Astrocyte (in vitro differentiated cells and primary cell): ENCODE results near the gene NLGN1. TPM values are rescaled to one million over a fixed set of nuclear protein-coding genes. Genes with fewer than 3 reads are reported as not detected.

Experiments used
- DNase-seq: peaks from one replicate; pipeline ENCODE4 v3.0.0-alpha.2; 2010; ENCODE audit warnings: low read depth
- FAIRE-seq: peaks from 2 replicates; lab custom pipeline; 2011; peaks lifted over from hg19 to GRCh38; lab: Jason Lieb, UNC
- H2AFZ ChIP-seq: 2 replicates; pipeline ENCODE4 v1.6.0; 2012; ENCODE audit warnings: low read depth, low read length, inconsistent platforms
- H3K27ac ChIP-seq: 2 replicates; pipeline ENCODE4 v1.5.1; 2011; ENCODE audit warnings: low read depth, low read length, inconsistent platforms
- H3K27me3 ChIP-seq: 2 replicates; pipeline ENCODE4 v1.6.0; 2011; ENCODE audit warnings: low read length, inconsistent platforms; ENCODE audit not compliant: insufficient read depth
- H3K36me3 ChIP-seq: 2 replicates; pipeline ENCODE4 v1.5.1; 2011; ENCODE audit warnings: low read length, inconsistent platforms; ENCODE audit not compliant: insufficient read depth
- H3K4me1 ChIP-seq: 2 replicates; pipeline ENCODE4 v1.5.1; 2011; ENCODE audit warnings: low read length, inconsistent platforms; ENCODE audit not compliant: insufficient read depth
- H3K4me2 ChIP-seq: 2 replicates; pipeline ENCODE4 v1.6.0; 2012; ENCODE audit warnings: low read length, inconsistent platforms
- H3K4me3 ChIP-seq: 2 replicates; pipeline ENCODE4 v1.5.1; 2011; ENCODE audit warnings: low read depth, mild to moderate bottlenecking, low read length, inconsistent platforms; ENCODE audit not compliant: insufficient read depth
- H3K79me2 ChIP-seq: 2 replicates; pipeline ENCODE4 v1.6.0; 2012; ENCODE audit warnings: mild to moderate bottlenecking, low read length, inconsistent platforms; ENCODE audit not compliant: insufficient read depth
- H3K9ac ChIP-seq: 2 replicates; pipeline ENCODE4 v1.6.0; 2012; ENCODE audit warnings: mild to moderate bottlenecking, low read length, inconsistent platforms
- H3K9me3 ChIP-seq: 2 replicates; pipeline ENCODE4 v1.5.1; 2012; ENCODE audit warnings: low read depth, mild to moderate bottlenecking, low read length, inconsistent platforms; ENCODE audit not compliant: insufficient read depth
- H4K20me1 ChIP-seq: 2 replicates; pipeline ENCODE4 v1.6.0; 2012; ENCODE audit warnings: low read length, inconsistent platforms; ENCODE audit not compliant: insufficient read depth
- H3K27ac Mint-ChIP-seq: one replicate; pipeline ENCODE4 v1.8.0; 2021; ENCODE audit warnings: mild to moderate bottlenecking, mixed read lengths; ENCODE audit not compliant: unreplicated experiment
- H3K27me3 Mint-ChIP-seq: one replicate; pipeline ENCODE4 v1.8.0; 2021; ENCODE audit warnings: low read depth, mixed read lengths; ENCODE audit not compliant: unreplicated experiment
- H3K36me3 Mint-ChIP-seq: one replicate; pipeline ENCODE4 v1.8.0; 2021; ENCODE audit warnings: low read depth, mixed read lengths; ENCODE audit not compliant: unreplicated experiment
- H3K4me1 Mint-ChIP-seq: one replicate; pipeline ENCODE4 v1.8.0; 2021; ENCODE audit warnings: low read depth, mixed read lengths; ENCODE audit not compliant: unreplicated experiment
- H3K4me3 Mint-ChIP-seq: one replicate; pipeline ENCODE4 v1.8.0; 2021; ENCODE audit warnings: mild to moderate bottlenecking, moderate library complexity, mixed read lengths; ENCODE audit not compliant: unreplicated experiment
- H3K9me3 Mint-ChIP-seq: one replicate; pipeline ENCODE4 v1.8.0; 2021; ENCODE audit warnings: mild to moderate bottlenecking, mixed read lengths; ENCODE audit not compliant: unreplicated experiment
- CTCF ChIP-seq: IDR thresholded peaks from 2 replicates; pipeline ENCODE4 v1.5.1; 2011; ENCODE audit warnings: low read depth, mild to moderate bottlenecking, inconsistent platforms, low read length, moderate library complexity; ENCODE audit not compliant: insufficient read depth
- EZH2 ChIP-seq: IDR thresholded peaks from 2 replicates; pipeline ENCODE4 v1.6.1; 2012; ENCODE audit warnings: mild to moderate bottlenecking, low read length, inconsistent platforms; ENCODE audit not compliant: insufficient read depth
- total RNA-seq: library from RNA; stranded (reverse); gene quantifications from 2 replicates; pipeline ENCODE4 v1.2.1, GENCODE V29; 2021

NLGN1 gene
- total RNA-seq, 1 donor from 2014 or later: 1.2 TPM

- H3K9me3 Mint-ChIP-seq: no peaks in the 10 kb centered on the region
- no peaks in the 10 kb centered on the region for H3K36me3 Mint-ChIP-seq
These were observed 887.8 kb downstream of the NLGN1 start for GRCh38 chr3:174285242-174285864.

GRCh38 chr3:174287705-174288104 lies 890.2 kb downstream of the NLGN1 start:
- Histone ChIP-seq H3K27ac (no peak overlapping the region), H3K36me3 (no peaks in the 10 kb centered on the region), H3K9me3 (no peaks in the 10 kb centered on the region), H3K4me2 (no peak overlapping the region), H2AFZ (no peak overlapping the region), H3K4me1 (no peaks in the 10 kb centered on the region), H3K4me3 (no peak overlapping the region), H3K9ac (no peak overlapping the region), H4K20me1 (no peaks in the 10 kb centered on the region), H3K27me3 (no peaks in the 10 kb centered on the region), H3K79me2 (no peaks in the 10 kb centered on the region)
- no peak for DNase-seq
- no peaks in the 10 kb centered on the region for H3K4me1 Mint-ChIP-seq
- no peak for FAIRE-seq
- H3K27ac Mint-ChIP-seq: no peak overlapping the region
- H3K9me3 Mint-ChIP-seq: no peaks in the 10 kb centered on the region
- H3K36me3 Mint-ChIP-seq: no peaks in the 10 kb centered on the region
- TF ChIP-seq EZH2 (no peak), CTCF (no peak)
- no peaks in the 10 kb centered on the region for H3K27me3 Mint-ChIP-seq
- H3K4me3 Mint-ChIP-seq: no peak overlapping the region

More at GRCh38 chr3:174285242-174285864, 887.8 kb downstream of the NLGN1 start:
- H2AFZ ChIP-seq: no peak overlapping the region
- H3K4me1 ChIP-seq: no peaks in the 10 kb centered on the region
- Mint-ChIP-seq H3K27ac (no peak overlapping the region), H3K4me1 (no peaks in the 10 kb centered on the region), H3K4me3 (no peak overlapping the region), H3K27me3 (no peaks in the 10 kb centered on the region)
- no peak overlapping the region for H3K4me3 ChIP-seq
- H3K4me2 ChIP-seq: no peak overlapping the region
- H3K36me3 ChIP-seq: no peaks in the 10 kb centered on the region
- H3K27ac ChIP-seq: no peak overlapping the region
- TF ChIP-seq CTCF: no peak
- no peak for TF ChIP-seq EZH2
- DNase-seq: no peak
- H3K9ac ChIP-seq: no peak overlapping the region
- no peaks in the 10 kb centered on the region for H4K20me1 ChIP-seq
- H3K9me3 ChIP-seq: no peaks in the 10 kb centered on the region
- no peaks in the 10 kb centered on the region for H3K27me3 ChIP-seq
- peak; percentile 75 for FAIRE-seq
- no peaks in the 10 kb centered on the region for H3K79me2 ChIP-seq

GRCh38 chr3:174294616-174295015 lies 897.1 kb downstream of the NLGN1 start:
- Histone ChIP-seq H3K79me2 (no peaks in the 10 kb centered on the region), H4K20me1 (no peaks in the 10 kb centered on the region), H3K4me3 (no peak overlapping the region), H3K4me1 (no peaks in the 10 kb centered on the region), H3K9me3 (no peaks in the 10 kb centered on the region), H3K36me3 (no peaks in the 10 kb centered on the region), H3K27me3 (no peaks in the 10 kb centered on the region), H3K4me2 (no peak overlapping the region), H3K27ac (no peak overlapping the region), H3K9ac (no peak overlapping the region), H2AFZ (no peak overlapping the region)
- FAIRE-seq (peak; percentile 9), DNase-seq (no peak)
- no peak overlapping the region for H3K27ac Mint-ChIP-seq
- H3K9me3 Mint-ChIP-seq: no peaks in the 10 kb centered on the region
- no peaks in the 10 kb centered on the region for H3K4me1 Mint-ChIP-seq
- no peak overlapping the region for H3K4me3 Mint-ChIP-seq
- no peaks in the 10 kb centered on the region for H3K36me3 Mint-ChIP-seq
- TF ChIP-seq EZH2: no peak
- no peak for TF ChIP-seq CTCF
- no peaks in the 10 kb centered on the region for H3K27me3 Mint-ChIP-seq
